D341Med (cell line): ENCODE data around the gene TRPC6.

Experiments
- DNase-seq: peaks from one replicate; pipeline ENCODE4 v3.0.0; 2012; ENCODE audit warnings: low spot score

The TRPC6 gene

DNA sequence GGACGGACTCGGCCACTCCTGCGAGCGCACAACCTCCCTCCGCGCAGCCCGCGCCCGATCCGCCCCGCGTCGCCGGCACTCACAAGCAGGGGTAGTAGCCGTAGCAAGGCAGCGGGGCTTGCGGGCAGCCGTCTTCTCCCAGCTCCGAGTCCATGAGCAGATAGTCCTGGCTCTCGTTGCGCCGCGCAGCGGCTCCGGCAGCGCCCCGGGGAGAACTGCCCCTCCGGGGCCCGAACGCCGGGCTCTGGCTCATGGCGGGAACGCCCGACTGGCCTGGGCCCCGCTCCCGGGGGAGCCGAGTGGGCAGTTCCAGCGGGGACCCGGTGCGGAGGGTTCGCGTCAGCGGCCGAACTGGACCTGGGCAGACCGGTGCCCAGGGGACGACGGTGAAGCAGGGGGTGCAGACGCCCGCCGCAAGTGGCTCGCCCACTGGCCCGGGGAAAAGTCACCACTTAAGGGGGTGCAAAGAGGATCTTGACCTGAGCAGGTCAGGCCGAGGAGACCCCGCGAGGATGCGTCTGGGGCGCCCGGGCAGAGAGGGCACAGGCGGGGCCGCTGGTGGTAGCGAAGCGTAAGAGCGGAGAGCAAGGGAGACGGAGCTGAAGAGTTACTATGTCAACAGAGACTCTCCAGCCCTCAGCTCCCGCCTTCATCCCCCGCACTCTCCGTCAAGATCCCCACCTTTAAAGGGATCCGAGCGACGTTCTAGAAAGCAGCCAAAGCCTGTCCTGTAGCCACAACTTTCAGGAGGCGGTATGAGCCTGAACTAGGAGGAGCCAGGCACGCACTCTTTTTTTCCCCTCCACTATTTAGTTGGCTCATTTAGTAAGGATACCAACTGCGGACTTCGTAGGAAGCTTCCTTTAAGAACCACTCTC is at the start of gene TRPC6:
Gene TRPC6, minus strand, starts transcription at position 757 of the 878 bp plus-strand sequence. Its CDS starts 504 bp downstream, at position 253.
- DNase-seq, result peak; percentile 33

DNA sequence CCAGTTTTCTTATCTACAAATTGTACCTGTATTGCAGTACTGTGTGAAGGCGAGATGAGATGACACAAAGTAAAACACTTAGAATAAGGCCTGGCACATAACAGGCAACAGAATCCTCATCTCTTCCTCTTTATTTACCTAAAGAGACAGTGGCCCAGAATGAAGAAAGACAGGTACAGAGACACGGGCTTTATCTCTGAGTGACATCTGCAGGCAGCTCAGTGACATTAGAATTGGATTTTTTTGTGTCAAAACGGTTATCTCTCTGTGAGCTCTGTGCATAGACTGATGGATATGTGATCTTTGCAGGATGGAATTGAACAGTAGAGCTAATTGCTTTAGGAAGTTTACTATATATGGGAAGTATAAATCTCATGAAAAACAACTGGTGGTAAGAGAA is 36.2 kb upstream of the TRPC6 start:
- DNase-seq, result no peak

DNA sequence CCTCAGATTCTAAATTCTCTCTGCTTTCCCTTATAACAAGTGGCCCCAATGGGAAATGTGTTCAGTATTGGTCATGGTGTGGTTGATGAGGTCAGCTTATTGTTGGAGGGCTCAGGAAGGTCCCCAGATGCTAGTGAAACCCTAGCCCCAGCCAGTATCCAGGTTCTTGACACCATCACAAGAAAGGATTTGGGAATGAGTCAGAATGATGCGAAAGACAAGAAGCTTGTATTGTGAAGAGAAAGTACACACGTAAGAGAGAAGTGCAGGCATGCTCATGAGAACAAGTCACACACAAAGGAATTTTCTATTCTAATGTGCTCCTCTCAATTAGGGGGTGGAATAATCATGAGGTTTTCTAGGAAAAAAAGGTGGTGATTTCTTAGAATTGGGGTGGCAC is 34.9 kb upstream of the TRPC6 start:
- DNase-seq, result no peak

DNA sequence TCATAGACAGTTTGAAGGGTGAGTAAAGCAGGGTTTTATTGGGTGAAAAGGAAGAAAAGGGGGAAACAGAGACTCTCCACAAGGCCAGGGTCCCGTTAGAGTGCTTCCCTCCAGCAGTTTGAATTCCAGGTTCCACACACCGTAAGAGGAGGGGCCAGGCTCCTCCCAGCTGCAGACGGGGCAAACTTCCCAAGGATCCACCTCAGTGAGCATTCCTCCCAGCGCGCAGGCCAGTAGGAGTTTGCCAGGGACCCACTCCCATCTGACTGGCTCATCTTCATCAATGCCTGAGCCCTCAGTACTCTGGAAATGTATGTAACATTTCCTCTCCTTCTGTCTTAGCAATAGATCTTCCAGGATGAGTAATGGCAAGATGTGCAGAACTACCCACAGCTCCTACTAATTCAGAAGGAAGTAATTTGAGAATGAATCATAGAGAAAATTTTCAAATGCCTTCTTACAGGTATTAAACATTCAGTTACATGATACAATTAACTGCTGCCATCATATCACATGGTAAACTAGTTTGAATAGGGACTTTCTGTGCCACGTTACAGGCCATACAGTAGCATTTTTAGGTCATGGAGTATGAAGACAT is 34.0 kb upstream of the TRPC6 start:
- DNase-seq, result no peak

DNA sequence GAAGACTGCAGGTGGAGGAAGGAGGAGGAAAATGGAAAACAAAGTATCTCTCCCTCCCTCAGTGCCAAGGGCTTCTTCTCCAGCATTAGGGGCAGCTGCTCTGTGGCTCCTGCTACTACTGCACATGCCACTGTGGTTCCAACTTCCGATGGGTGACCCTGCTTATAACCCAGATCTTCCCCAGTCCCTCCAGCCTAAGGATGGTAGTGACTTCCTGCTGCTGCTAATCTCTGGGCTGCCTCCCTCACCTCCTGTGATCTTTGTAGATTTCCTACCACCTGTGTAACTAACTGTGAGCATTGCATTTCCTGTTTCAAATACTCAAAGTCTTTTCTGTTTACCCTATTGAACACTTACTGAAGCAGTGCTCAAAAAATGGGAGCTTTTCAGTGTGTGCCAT is 28.7 kb upstream of the TRPC6 start:
- DNase-seq, result no peak

DNA sequence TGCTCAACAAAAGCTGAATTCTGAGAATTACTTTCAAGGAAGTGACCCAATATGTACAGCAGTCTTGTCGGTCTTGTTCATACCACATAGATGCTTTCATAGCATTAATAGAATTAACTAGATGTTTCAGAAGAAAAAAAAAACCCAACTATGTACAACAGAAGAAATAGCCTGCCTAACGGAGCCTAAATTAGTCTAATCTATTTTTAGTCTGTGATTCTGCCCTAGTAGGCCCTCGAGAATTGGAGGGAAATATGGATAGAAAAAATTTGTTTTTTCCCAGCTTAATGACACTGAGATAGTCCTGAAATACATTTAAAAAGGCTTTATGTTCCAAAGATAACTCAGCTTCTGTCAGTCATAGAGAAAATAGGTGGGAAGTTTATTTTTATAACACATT is 17.1 kb upstream of the TRPC6 start:
- no peak for DNase-seq

DNA sequence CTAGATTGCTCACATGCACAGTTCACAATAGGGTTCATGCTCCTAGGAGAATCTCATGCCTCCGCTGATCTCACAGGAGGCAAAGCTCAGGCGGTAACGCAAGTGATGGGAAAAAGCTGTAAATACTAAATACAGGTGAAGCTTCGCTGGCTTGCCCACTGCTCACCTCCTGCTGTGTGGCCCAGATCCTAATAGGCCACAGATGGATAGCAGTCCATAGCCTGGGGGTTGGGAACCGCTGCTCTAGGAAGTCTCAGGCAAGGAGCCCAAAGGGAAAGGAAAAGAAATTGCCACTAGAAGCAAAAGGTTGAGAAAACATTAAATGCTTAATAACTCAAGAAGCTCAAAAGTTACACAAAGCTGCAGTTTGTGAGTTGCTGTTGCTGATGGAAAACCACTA is 3.2 kb upstream of the TRPC6 start:
- no peak for DNase-seq

DNA sequence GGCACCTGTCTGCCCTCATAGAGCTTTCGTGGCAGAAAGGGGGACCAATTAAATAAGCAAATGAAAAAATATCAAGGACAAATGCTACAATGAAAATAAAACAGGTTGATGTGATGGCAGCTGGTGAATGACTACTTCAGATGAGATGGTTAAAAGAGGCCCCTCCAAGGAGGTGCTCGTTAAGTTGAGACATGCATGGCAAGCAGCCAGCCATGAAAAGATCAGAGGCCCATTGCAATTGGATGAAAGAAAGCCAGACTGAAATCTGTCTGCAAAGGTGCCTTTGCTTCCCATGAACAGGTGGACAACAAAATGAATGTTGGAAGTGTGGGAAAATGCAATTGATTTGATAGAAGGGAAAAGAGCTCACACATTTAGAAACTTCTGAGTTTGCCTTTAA is 848 bp upstream of the TRPC6 start:
- no peak for DNase-seq

DNA sequence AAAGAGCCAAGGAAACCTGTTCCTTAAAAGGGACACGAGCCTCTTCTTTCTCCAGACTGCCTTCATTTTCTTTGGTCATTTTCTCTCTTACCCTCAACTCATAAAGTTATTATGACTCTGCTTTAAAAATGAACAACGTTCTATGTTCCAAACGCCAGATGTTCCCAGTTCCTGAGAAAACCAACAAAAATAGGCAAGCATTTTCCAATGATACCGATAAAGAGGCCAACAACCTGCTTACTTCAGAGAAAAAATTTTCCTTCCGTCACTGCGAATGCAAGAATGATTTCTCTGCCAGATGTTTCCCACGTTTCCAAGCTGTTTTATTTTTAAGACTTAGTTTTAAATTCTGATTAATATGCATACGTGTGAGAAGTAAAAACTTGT is 315 bp upstream of the TRPC6 start:
- no peak for DNase-seq

DNA sequence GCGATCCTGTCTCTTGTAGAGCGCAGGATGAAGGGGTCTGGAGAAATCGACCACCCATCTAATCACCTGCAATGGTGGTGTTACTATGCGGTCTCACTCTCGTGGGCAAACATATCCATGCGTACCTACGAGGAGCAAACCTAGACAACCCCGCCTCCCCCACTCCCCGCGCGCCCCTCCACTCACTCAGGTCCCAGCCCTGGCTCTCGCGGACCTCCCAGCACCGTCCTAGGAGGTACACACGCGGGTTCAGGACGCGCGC is 887 bp downstream of the TRPC6 start:
- no peak for DNase-seq

DNA sequence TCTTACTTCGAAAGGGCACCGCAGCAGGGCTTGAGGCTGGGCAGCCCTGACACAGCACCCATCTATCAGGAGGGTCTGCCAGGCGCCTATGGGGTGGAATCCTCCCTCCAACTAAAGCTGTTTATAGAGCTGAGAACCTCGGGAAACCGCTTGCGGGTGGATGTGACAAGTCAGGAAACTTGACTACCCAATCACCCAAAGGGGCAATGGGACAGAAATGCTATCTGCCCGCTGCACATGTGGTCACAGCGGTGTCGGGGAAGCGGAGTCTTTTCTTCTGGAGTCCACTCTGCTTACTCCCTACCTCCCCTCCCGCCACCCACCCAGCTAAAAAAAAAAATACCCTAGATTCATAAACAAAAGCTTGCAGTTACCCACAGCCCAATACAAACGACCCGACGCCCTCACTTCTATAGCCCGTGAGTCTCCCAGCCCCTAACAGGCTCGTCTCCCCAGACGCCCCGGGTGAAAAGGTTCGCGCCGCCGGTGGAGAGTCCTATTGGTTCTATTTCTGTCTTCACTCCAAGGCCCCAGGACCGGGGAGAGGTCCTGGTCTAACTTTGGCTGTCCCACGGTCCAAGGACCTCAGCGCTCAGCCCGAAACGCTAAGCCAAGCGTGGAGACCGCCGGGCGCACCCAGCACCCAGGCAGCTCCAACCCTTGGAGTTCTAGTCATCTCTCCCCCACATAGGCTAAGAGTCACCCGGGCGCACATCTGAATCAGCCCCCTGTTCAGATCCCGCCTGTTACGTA is 1.4 kb downstream of the TRPC6 start:
- DNase-seq, result peak; percentile 28

DNA sequence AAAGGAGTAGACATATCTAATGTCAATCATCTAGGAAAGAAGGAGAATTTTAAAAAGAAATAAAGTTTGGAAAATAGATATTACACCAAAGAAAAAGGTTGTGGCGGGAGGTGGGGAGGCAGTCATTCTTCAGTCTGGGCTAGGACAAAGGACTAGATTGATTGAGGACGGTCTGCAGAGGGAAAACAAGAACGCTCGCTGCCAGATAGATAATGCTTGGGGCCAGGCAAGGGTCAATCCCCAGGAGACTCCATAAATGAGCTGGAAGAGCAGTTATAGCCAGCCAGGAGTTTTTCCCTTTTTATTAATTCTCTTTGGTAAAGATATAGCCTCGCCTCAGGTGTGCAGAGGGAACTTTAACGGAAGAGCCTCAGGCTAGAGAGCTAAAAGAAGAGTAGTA is 6.3 kb downstream of the TRPC6 start:
- DNase-seq, result no peak

DNA sequence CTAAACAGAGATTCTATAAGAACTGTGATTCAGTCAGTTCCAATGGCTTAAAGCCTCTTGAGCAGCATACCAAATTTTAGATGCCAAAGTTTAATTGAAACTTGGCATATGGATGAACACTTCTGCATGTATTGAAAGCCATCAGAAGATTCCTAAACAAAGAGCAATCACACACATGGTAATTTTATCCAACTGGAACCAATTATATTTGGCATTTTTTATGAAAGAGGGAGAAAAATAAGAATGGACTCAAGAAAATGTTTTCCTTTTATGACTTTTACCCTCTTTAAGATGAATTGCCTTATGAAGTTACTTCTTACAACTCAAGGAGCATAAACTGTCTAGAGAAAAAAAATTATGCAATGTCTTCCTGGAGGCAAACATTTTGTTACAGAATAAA is 7.4 kb downstream of the TRPC6 start:
- DNase-seq, result no peak

DNA sequence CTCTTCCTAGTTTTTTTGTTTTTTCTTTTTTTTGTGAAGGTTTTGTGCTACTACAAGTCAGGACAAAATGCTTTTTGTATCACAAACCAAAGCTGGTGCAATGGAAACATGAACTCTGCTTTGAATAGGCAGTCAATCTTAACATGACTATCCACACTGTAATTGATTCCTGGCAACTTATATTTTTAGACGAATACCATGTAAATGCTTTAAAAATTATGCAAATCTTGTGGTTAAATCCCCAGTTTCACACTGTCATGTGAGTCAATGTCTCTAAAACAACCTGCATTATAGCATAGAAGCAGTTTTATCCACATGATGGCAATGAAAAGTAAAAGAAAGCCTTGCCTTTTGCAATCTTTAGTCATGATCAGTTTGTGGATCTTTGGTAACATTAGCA is 8.9 kb downstream of the TRPC6 start:
- no peak for DNase-seq

DNA sequence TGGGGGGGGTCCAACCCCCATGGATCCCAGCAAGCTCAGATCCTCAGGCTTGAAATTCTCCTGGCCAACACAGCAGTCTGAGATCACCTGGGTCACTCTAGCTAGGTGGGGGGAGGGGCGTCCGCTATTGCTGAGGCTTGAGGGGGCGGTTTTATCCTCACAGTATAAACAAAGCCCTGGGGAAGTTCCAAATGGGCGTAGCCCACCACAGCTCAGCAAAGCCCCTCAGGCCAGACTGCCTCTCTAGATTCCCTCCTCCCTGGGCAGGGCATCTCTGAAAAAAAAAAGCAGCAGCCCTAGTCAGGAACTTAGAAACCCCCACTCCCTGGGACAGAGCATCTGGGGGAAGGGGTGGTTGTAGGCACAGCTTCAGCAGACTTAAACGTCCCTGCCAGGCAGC is 16.7 kb downstream of the TRPC6 start:
- DNase-seq, result no peak

DNA sequence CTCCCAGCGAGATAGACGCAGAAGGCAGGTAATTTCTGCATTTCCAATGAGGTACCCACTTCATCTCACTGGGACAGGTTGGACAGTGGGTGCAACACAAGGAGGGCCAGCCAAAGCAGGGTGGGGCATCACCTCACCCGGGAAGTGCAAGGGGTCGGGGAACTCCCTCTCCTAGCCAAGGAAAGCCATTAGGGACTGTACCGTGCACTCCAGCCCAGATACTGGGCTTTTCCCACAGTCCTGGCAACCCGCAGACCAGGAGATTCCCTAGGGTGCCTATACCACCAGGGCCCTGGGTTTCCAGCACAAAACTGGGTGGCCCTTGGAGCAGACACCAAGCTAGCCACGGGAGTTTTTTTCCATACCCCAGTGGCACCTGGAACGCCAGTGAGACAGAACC is 17.2 kb downstream of the TRPC6 start:
- DNase-seq, result no peak

DNA sequence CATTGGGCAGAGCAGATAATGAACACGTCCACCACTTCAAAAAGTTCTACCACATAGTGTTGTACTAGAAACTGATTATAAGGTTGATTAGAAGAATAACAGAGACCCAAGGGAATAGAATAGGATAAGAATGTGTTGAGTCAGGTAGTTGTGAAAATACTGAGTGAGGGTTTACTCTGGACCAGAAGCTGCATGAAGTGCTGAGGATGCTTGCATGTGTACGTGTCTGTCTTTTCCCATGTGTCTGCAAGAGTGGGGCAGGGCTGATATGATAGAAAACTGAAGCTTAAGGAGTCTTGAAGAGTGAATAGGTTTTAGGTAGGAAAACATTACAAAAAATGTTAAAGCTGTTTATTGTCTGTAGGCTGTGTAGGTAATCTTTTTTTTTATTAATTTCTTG is 20.6 kb downstream of the TRPC6 start:
- DNase-seq, result no peak

DNA sequence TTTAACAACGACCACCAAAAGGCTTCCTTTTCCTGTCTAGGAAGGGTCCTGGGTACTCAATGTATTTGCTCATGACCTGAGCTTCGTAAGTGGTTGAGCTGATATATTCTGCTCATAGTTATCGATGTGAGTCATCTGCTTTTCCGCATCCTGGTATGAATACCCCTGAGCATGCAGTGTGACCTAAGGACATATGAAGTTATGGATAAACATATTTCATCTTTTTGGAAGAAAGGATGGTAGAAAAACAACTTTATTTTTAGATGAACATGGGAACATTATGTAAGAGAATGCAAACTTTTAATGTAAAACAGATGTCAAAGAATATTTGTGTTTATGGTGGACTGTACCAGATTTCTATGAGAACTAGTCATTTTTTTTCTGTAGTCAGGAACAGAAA is 28.4 kb downstream of the TRPC6 start:
- DNase-seq, result no peak

DNA sequence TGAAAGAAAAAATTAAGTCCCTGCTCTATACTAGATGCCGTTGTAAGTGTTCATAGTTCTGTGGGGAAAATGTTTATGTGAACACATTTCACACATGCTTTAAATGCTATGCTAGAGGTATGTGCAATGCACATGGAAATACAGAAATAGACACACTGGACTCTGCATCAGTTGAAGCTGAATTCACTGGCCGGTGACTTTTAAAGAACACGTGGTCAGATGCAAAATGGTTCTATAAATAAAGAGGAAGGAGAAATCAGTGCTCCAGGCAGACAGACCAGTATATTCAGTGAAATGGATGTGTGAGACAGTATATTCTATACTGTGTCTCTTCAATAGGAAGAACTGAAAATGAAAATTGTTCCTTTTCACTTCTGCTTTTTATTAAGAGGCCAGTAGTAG is 29.9 kb downstream of the TRPC6 start:
- DNase-seq, result no peak

DNA sequence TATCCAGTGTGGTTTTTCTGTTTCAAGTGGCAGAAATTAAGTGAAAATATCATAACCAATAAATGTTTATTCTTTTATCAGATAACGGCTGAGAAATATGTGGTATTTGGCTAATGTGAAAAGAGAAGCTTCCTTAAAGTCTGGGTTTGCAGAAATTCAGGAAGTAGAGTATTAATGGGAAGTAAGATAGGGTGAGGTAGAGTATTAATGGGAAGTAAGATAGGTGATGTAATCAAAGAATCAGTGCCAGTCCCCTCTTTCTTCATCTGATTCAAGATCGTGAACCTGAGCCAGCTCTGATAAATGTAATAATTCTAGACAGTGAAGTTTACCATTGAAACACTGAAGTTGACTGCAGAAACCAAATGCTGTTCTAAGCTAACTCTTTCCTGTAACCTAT is 30.9 kb downstream of the TRPC6 start:
- no peak for DNase-seq

DNA sequence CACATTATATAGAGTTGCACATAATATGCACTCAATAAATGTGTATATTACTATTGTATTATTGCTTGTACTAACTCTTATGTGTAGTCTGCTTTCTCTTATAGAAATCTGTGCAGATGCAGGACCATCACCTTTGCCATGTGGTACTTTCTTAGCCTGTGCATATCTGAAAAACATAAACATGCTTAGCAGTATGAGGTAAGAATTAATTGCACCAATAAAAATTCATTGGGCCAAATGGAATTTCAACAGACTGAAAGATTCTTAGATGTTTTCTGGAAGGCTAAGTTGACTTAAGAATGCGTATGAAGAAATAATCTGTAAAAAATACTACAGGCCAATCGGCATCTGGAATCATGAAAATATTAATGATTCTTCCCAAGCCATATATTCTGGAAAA is 55.3 kb downstream of the TRPC6 start:
- DNase-seq, result no peak

DNA sequence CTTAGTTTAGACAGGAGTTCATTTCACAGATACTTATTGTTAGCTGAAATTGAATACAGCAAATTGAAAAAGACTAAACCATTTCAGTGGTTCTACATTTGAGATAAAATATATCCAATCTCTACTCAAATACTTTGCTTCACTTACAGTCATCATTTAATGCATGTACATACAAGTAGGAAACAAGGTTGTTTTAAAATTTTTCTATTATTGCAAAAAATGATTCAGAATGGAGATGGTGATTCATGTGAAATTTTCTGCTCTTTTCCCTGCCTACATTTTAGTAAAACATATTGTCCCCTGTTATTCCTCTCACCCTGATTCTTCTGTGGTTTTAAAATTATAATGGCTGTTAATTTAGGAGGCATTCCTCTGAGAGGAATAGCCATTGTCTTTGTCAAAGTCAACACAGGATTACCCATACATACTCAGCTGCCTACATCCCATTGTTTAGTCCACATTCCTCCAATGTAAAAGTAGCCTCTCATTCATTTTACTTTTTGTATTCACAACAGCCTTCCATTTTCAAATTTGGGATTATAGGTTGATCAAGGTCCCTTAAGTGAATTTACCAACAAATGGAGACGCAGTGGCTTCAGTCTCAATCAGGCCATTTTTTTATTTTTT is 60.1 kb downstream of the TRPC6 start:
- no peak for DNase-seq

DNA sequence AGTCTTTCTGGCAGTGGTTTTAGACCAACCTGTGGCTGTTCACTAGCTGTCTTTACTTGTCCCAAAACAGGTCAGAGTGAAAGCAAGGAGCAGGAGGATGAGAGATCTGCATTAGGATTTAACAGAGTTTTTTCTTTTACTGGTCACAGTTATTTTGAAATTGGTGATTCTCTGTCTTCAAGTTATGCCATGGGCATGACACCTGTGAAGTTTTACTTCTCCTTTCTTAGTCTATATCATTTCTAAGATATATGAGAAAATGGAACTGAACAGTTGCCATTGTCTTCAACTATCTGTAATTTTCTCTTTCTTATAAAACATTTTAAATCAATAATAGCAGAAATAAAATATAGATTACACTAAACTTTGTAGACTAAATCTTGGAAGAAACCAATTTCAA is 60.6 kb downstream of the TRPC6 start:
- no peak for DNase-seq
